GM23338 (cell line): ENCODE measurements around the gene NPW. TPM values are rescaled to one million over a fixed set of nuclear protein-coding genes. Genes with fewer than 3 reads are reported as not detected.
A peak's percentile ranks its signal among the peaks of the same experiment; 100 is the strongest.

Experiments used
- ATAC-seq: fragments of 200-7000 bp; cut with Tn5 transposase; 3 replicates; pipeline ENCODE4 v1.9.1; 2020
- DNase-seq: peaks from one replicate; pipeline ENCODE4 v3.0.0-alpha.2; 2015; ENCODE audit warnings: low spot score
- H2AFZ ChIP-seq: fragments of 200-600 bp; sonication (generic); 2 replicates; pipeline ENCODE4 v1.8.0; 2016; ENCODE audit warnings: antibody characterized with exemption, mild to moderate bottlenecking, moderate library complexity
- H3F3A ChIP-seq: fragments of 200-600 bp; sonication (generic); replicated peaks from 2 replicates; pipeline ENCODE4 v1.8.0; 2017; ENCODE audit warnings: antibody characterized with exemption, mixed run types, low read depth
- H3K27ac ChIP-seq: fragments of 200-600 bp; sonication (generic); 2 replicates; pipeline ENCODE4 v1.6.1; 2016; ENCODE audit warnings: low read depth
- H3K27me3 ChIP-seq: fragments of 200-600 bp; sonication (generic); 2 replicates; pipeline ENCODE4 v1.8.0; 2016; ENCODE audit warnings: mild to moderate bottlenecking, mixed run types, moderate library complexity; ENCODE audit not compliant: insufficient read depth
- H3K36me3 ChIP-seq: fragments of 200-600 bp; sonication (generic); 2 replicates; pipeline ENCODE4 v1.8.0; 2016; ENCODE audit warnings: mild to moderate bottlenecking; ENCODE audit not compliant: insufficient read depth
- H3K4me1 ChIP-seq: fragments of 200-600 bp; sonication (generic); 2 replicates; pipeline ENCODE4 v1.8.0; 2016; ENCODE audit warnings: mild to moderate bottlenecking, moderate library complexity; ENCODE audit not compliant: insufficient read depth
- H3K4me2 ChIP-seq: fragments of 200-600 bp; sonication (generic); 2 replicates; pipeline ENCODE4 v1.7.1; 2017; ENCODE audit warnings: mixed run types
- H3K4me3 ChIP-seq: fragments of 200-600 bp; sonication (generic); 2 replicates; pipeline ENCODE4 v1.6.1; 2016; ENCODE audit warnings: mixed run types
- H3K79me2 ChIP-seq: fragments of 200-600 bp; sonication (generic); replicated peaks from 2 replicates; pipeline ENCODE4 v1.8.0; 2017; ENCODE audit warnings: mild to moderate bottlenecking; ENCODE audit not compliant: insufficient read depth
- H3K9me2 ChIP-seq: fragments of 200-600 bp; sonication (generic); 2 replicates; pipeline ENCODE4 v1.8.0; 2017; ENCODE audit not compliant: insufficient read depth
- H4K20me1 ChIP-seq: fragments of 200-600 bp; sonication (generic); replicated peaks from 2 replicates; pipeline ENCODE4 v1.8.0; 2017; ENCODE audit warnings: mild to moderate bottlenecking; ENCODE audit not compliant: insufficient read depth
- H3K27ac Mint-ChIP-seq: 2 replicates; pipeline ENCODE4 v1.8.0; 2020; ENCODE audit warnings: inconsistent platforms, mild to moderate bottlenecking, moderate library complexity, mixed read lengths
- H3K27me3 Mint-ChIP-seq: 3 replicates; pipeline ENCODE4 v1.8.0; 2022; ENCODE audit warnings: low read depth, mild to moderate bottlenecking, moderate library complexity, mixed read lengths, inconsistent platforms; ENCODE audit not compliant: insufficient read depth, poor library complexity
- H3K36me3 Mint-ChIP-seq: 3 replicates; pipeline ENCODE4 v1.8.0; 2021; ENCODE audit warnings: low read depth, mild to moderate bottlenecking, inconsistent platforms, moderate library complexity, mixed read lengths
- H3K4me1 Mint-ChIP-seq: 3 replicates; pipeline ENCODE4 v1.8.0; 2020; ENCODE audit warnings: mild to moderate bottlenecking, inconsistent platforms, mixed read lengths
- H3K4me3 Mint-ChIP-seq: 3 replicates; pipeline ENCODE4 v1.8.0; 2021; ENCODE audit warnings: moderate library complexity, mild to moderate bottlenecking, inconsistent platforms, mixed read lengths
- H3K9me3 Mint-ChIP-seq: 3 replicates; pipeline ENCODE4 v1.8.0; 2020; ENCODE audit warnings: moderate library complexity, mild to moderate bottlenecking, inconsistent platforms, mixed read lengths
- CREB1 ChIP-seq: fragments of 250-450 bp; sonication (Bioruptor Pico); IDR thresholded peaks from 2 replicates; pipeline ENCODE4 v1.5.0; 2020; ENCODE audit warnings: low read depth, mild to moderate bottlenecking, moderate library complexity
- EZH2 ChIP-seq: fragments of 200-600 bp; sonication (generic); IDR thresholded peaks from one replicate; pipeline ENCODE4 v1.8.0; 2017; ENCODE audit warnings: antibody characterized with exemption, mild to moderate bottlenecking, low read depth; ENCODE audit not compliant: unreplicated experiment
- ZNF114 ChIP-seq: fragments of 250-450 bp; sonication (Bioruptor Pico); IDR thresholded peaks from 2 replicates; pipeline ENCODE4 v1.5.0; 2020; ENCODE audit warnings: mild to moderate bottlenecking, moderate library complexity
- polyA plus RNA-seq: library from polyadenylated mRNA; unstranded; fragments of >200 nt; fragmentation: Nextera tagmentation; extraction: Ambion mirVana; gene quantifications from 2 replicates; pipeline ENCODE4 v1.2.1, GENCODE V29; 2016
- total RNA-seq: library from RNA; depleted of rRNA; stranded (reverse); fragments of >200 nt; shearing (Covaris generic); gene quantifications from 2 replicates; pipeline ENCODE4 v1.2.3, GENCODE V29; 2014
- TF ChIP-seq, protein P1 (sequence below): fragments of 250-450 bp; sonication (Bioruptor Pico); IDR thresholded peaks from 2 replicates; pipeline ENCODE4 v1.5.0; 2020; ENCODE audit warnings: mild to moderate bottlenecking, moderate library complexity
- TF ChIP-seq, protein P2 (sequence below), 2 experiments: fragments of 200-600 bp in 1 of 2; sonication (generic) in 1 of 2; conservative IDR thresholded peaks; 2 replicates each; pipeline versions ENCODE4 v1.5.1 to v1.6.1; 2016 to 2017; ENCODE audit warnings: antibody characterized with exemption in 2 of 2, low read depth in 2 of 2, mild to moderate bottlenecking in 2 of 2, moderate library complexity in 1 of 2

NPW gene
- total and polyA plus RNA-seq, 2 experiments from 2014 or later: 4.5 to 37.6 TPM

GRCh38 chr16:2032285-2033056 is 12.9 kb downstream of the NPW start (continued):
- TF ChIP-seq, protein P1, sequence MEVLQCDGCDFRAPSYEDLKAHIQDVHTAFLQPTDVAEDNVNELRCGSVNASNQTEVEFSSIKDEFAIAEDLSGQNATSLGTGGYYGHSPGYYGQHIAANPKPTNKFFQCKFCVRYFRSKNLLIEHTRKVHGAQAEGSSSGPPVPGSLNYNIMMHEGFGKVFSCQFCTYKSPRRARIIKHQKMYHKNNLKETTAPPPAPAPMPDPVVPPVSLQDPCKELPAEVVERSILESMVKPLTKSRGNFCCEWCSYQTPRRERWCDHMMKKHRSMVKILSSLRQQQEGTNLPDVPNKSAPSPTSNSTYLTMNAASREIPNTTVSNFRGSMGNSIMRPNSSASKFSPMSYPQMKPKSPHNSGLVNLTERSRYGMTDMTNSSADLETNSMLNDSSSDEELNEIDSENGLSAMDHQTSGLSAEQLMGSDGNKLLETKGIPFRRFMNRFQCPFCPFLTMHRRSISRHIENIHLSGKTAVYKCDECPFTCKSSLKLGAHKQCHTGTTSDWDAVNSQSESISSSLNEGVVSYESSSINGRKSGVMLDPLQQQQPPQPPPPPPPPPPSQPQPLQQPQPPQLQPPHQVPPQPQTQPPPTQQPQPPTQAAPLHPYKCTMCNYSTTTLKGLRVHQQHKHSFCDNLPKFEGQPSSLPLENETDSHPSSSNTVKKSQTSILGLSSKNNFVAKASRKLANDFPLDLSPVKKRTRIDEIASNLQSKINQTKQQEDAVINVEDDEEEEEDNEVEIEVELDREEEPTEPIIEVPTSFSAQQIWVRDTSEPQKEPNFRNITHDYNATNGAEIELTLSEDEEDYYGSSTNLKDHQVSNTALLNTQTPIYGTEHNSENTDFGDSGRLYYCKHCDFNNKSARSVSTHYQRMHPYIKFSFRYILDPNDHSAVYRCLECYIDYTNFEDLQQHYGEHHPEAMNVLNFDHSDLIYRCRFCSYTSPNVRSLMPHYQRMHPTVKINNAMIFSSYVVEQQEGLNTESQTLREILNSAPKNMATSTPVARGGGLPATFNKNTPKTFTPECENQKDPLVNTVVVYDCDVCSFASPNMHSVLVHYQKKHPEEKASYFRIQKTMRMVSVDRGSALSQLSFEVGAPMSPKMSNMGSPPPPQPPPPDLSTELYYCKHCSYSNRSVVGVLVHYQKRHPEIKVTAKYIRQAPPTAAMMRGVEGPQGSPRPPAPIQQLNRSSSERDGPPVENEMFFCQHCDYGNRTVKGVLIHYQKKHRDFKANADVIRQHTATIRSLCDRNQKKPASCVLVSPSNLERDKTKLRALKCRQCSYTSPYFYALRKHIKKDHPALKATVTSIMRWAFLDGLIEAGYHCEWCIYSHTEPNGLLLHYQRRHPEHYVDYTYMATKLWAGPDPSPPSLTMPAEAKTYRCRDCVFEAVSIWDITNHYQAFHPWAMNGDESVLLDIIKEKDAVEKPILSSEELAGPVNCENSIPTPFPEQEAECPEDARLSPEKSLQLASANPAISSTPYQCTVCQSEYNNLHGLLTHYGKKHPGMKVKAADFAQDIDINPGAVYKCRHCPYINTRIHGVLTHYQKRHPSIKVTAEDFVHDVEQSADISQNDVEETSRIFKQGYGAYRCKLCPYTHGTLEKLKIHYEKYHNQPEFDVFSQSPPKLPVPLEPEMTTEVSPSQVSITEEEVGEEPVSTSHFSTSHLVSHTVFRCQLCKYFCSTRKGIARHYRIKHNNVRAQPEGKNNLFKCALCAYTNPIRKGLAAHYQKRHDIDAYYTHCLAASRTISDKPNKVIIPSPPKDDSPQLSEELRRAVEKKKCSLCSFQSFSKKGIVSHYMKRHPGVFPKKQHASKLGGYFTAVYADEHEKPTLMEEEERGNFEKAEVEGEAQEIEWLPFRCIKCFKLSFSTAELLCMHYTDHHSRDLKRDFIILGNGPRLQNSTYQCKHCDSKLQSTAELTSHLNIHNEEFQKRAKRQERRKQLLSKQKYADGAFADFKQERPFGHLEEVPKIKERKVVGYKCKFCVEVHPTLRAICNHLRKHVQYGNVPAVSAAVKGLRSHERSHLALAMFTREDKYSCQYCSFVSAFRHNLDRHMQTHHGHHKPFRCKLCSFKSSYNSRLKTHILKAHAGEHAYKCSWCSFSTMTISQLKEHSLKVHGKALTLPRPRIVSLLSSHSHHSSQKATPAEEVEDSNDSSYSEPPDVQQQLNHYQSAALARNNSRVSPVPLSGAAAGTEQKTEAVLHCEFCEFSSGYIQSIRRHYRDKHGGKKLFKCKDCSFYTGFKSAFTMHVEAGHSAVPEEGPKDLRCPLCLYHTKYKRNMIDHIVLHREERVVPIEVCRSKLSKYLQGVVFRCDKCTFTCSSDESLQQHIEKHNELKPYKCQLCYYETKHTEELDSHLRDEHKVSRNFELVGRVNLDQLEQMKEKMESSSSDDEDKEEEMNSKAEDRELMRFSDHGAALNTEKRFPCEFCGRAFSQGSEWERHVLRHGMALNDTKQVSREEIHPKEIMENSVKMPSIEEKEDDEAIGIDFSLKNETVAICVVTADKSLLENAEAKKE: no peak
- TF ChIP-seq ZNF114: no peak

- ATAC-seq (peak; percentile 21), DNase-seq (no peak)
- Mint-ChIP-seq H3K27me3 (peaks cover 7% of the 10 kb centered on the region), H3K36me3 (no peaks in the 10 kb centered on the region), H3K9me3 (no peaks in the 10 kb centered on the region), H3K4me1 (no peaks in the 10 kb centered on the region), H3K27ac (no peak overlapping the region), H3K4me3 (no peak overlapping the region)
- Histone ChIP-seq H3K4me3 (no peak overlapping the region), H3K27me3 (no peaks in the 10 kb centered on the region), H2AFZ (no peak overlapping the region), H3K79me2 (no peaks in the 10 kb centered on the region), H3K4me2 (no peak overlapping the region), H3K36me3 (no peaks in the 10 kb centered on the region), H3K4me1 (no peaks in the 10 kb centered on the region), H3K9me2 (no peaks in the 10 kb centered on the region), H3F3A (no peaks in the 10 kb centered on the region), H4K20me1 (no peaks in the 10 kb centered on the region), H3K27ac (no peak overlapping the region)
- TF ChIP-seq EZH2 (no peak), CREB1 (CRISPR knock-in tag) (no peak)
- TF ChIP-seq, protein P2, sequence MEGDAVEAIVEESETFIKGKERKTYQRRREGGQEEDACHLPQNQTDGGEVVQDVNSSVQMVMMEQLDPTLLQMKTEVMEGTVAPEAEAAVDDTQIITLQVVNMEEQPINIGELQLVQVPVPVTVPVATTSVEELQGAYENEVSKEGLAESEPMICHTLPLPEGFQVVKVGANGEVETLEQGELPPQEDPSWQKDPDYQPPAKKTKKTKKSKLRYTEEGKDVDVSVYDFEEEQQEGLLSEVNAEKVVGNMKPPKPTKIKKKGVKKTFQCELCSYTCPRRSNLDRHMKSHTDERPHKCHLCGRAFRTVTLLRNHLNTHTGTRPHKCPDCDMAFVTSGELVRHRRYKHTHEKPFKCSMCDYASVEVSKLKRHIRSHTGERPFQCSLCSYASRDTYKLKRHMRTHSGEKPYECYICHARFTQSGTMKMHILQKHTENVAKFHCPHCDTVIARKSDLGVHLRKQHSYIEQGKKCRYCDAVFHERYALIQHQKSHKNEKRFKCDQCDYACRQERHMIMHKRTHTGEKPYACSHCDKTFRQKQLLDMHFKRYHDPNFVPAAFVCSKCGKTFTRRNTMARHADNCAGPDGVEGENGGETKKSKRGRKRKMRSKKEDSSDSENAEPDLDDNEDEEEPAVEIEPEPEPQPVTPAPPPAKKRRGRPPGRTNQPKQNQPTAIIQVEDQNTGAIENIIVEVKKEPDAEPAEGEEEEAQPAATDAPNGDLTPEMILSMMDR (conservative IDR thresholded peaks at IDR 0.05; ENCODE audit: low read depth in 2 of 2): no peak
Observed at GRCh38 chr16:2033057-2033908, 13.7 kb downstream of the NPW start.
